Lung (tissue), 12 donors: ENCODE measurements around the gene SIRT4. TPM values are rescaled to one million over a fixed set of nuclear protein-coding genes. Genes with fewer than 3 reads are reported as not detected.
"Not testable (repeated sequence)": the region's sequence is repeated elsewhere in the genome, so short reads cannot be mapped to it uniquely, and the experiment has no call there.

Source experiments
- ATAC-seq: fragments of 200-7000 bp; cut with Tn5 transposase; one replicate; pipeline ENCODE4 v1.9.1; 2020; ENCODE audit warnings: moderate number of reproducible peaks; ENCODE audit not compliant: insufficient read depth, low FRiP score
- DNase-seq, 3 donors: peaks; one replicate each; pipeline ENCODE4 v3.0.0-alpha.2; 2013 to 2017
- H3K27ac ChIP-seq, 2 donors: one replicate each; pipeline ENCODE4 v1.5.1; 2013; ENCODE audit warnings: mild to moderate bottlenecking in 2 of 2, moderate library complexity in 2 of 2, control low read depth in 1 of 2, inconsistent platforms in 1 of 2, low read depth in 1 of 2, low read length in 1 of 2
- H3K27me3 ChIP-seq, 3 donors: one replicate each; pipeline ENCODE4 v1.5.1; 2013; ENCODE audit warnings: low read length in 2 of 3; ENCODE audit not compliant: control insufficient read depth in 3 of 3, insufficient read depth in 3 of 3
- H3K36me3 ChIP-seq, 4 donors: one replicate each; pipeline ENCODE4 v1.5.1; 2013; ENCODE audit warnings: low read length in 4 of 4, mild to moderate bottlenecking in 1 of 4, moderate library complexity in 1 of 4; ENCODE audit not compliant: control insufficient read depth in 4 of 4, insufficient read depth in 4 of 4
- H3K4me1 ChIP-seq, 5 donors: one replicate each; pipeline ENCODE4 v1.5.1; 2013; ENCODE audit warnings: low read length in 5 of 5, mild to moderate bottlenecking in 2 of 5, moderate library complexity in 1 of 5; ENCODE audit not compliant: control insufficient read depth in 5 of 5, insufficient read depth in 5 of 5
- H3K4me3 ChIP-seq: one replicate; pipeline ENCODE4 v1.5.1; 2013; ENCODE audit warnings: mild to moderate bottlenecking, control low read depth, moderate library complexity
- H3K9ac ChIP-seq, 2 donors: one replicate each; pipeline ENCODE4 v1.5.1; 2013; ENCODE audit warnings: low read length in 2 of 2, control low read depth in 1 of 2; ENCODE audit not compliant: insufficient read depth in 1 of 2
- H3K9me3 ChIP-seq, 4 donors: one replicate each; pipeline ENCODE4 v1.5.1; 2013; ENCODE audit warnings: low read length in 3 of 4, mild to moderate bottlenecking in 1 of 4, moderate library complexity in 1 of 4; ENCODE audit not compliant: control insufficient read depth in 4 of 4, insufficient read depth in 3 of 4
- CTCF ChIP-seq: IDR thresholded peaks from 2 replicates; pipeline ENCODE4 v1.5.1; 2012; ENCODE audit warnings: mild to moderate bottlenecking; ENCODE audit errors: control extremely low read depth, extremely low read depth
- WGBS, 2 donors: extraction: QIAGEN DNeasy Blood & Tissue Kit; methylation state at CpG; one replicate each; pipeline ENCODE4 v1.1.7; 2013; 5-methylcytosine and 5-hydroxymethylcytosine counted together
- polyA plus RNA-seq, 2 donors: library from polyadenylated mRNA; stranded (reverse); fragments of 200-250 nt; gene quantifications; one replicate each; pipeline ENCODE4 v1.2.1, GENCODE V29; 2013
- total RNA-seq, 2 donors: library from RNA; depleted of rRNA in 1 of 2; stranded (reverse); fragments of >200 nt in 1 of 2; gene quantifications; one replicate each; pipeline ENCODE4 v1.2.1, GENCODE V29; 2014 to 2021
- donor health status: control.
- donor health status: control.
- donor health status: Bipolar disorder and iron deficiency.
- donor health status: healthy.
- donor health status: DM: yes; HTN: yes; CAD: no.

The SIRT4 gene
- total and polyA plus RNA-seq, 4 donors: 0.95 to 5.9 (median 1.7) TPM

- ATAC-seq: no peak
- Histone ChIP-seq H3K27ac (no peak overlapping the region), H3K9me3 (peaks cover 0 to 2% (median under 1%) of the 10 kb centered on the region in 4 donors), H3K36me3 (no peaks in the 10 kb centered on the region), H3K27me3 (no peaks in the 10 kb centered on the region), H3K9ac (no peak overlapping the region), H3K4me3 (no peak overlapping the region), H3K4me1 (no peaks in the 10 kb centered on the region)
- WGBS, 2 donors: 84 to 89% methylated on average over 6 to 7 of the region's 7 CpGs
- TF ChIP-seq CTCF: no peak
- DNase-seq: no peak
Measured at GRCh38 chr12:120332523-120332922, 30.4 kb downstream of the SIRT4 start.

GRCh38 chr12:120335447-120335846 lies 33.3 kb downstream of the SIRT4 start:
- not testable (repeated sequence) for H3K4me3 ChIP-seq, H3K27ac ChIP-seq, H3K4me1 ChIP-seq, H3K36me3 ChIP-seq, H3K9ac ChIP-seq, H3K27me3 ChIP-seq, H3K9me3 ChIP-seq, ATAC-seq
- TF ChIP-seq CTCF: peak; percentile 33
- DNase-seq: peak; percentile 36 to 53 (median 38)
- WGBS, 2 donors: 17 to 23% methylated on average over 12 of the region's 12 CpGs

GRCh38 chr12:120336392-120336791 lies 34.3 kb downstream of the SIRT4 start:
- H3K4me3 ChIP-seq, H3K4me1 ChIP-seq, ATAC-seq, H3K9me3 ChIP-seq, DNase-seq, H3K36me3 ChIP-seq, H3K9ac ChIP-seq, H3K27ac ChIP-seq, H3K27me3 ChIP-seq: not testable (repeated sequence)
- WGBS, 2 donors: 91 to 95% methylated on average over 2 of the region's 2 CpGs

- Histone ChIP-seq H3K9ac (no peak overlapping the region), H3K4me1 (no peaks in the 10 kb centered on the region), H3K4me3 (no peak overlapping the region), H3K27ac (no peak overlapping the region), H3K27me3 (no peaks in the 10 kb centered on the region), H3K36me3 (no peaks in the 10 kb centered on the region), H3K9me3 (peaks cover 0 to 3% (median under 1%) of the 10 kb centered on the region in 4 donors)
- 93 to 97% methylated on average over 2 of the region's 2 CpGs for WGBS, 2 donors
- DNase-seq: no peak
- TF ChIP-seq CTCF: no peak
- ATAC-seq: no peak
Measured at GRCh38 chr12:120337730-120338129, 35.6 kb downstream of the SIRT4 start.
